CD4-positive, alpha-beta T cell (primary cell): ENCODE measurements around the gene UQCC2. TPM values are rescaled to one million over a fixed set of nuclear protein-coding genes. Genes with fewer than 3 reads are reported as not detected.

Experiments
- ATAC-seq: fragments of 200-7000 bp; cut with Tn5 transposase; one replicate; pipeline ENCODE4 v1.10.0; 2022; ENCODE audit warnings: mild to moderate bottlenecking; ENCODE audit not compliant: poor library complexity
- CTCF ChIA-PET: fragments of 350-600 bp; sonication (Branson Sonifier 250); formaldehyde crosslinking; loops from one replicate; lab custom pipeline; 2021; ENCODE audit warnings: antibody characterized with exemption, inconsistent platforms; lab: Charles Lee
- POLR2A ChIA-PET: fragments of 350-600 bp; sonication (Branson Sonifier 250); formaldehyde crosslinking; loops from one replicate; lab custom pipeline; 2021; ENCODE audit warnings: antibody characterized with exemption, inconsistent platforms; lab: Charles Lee
- DNase-seq, 14 experiments: peaks; one replicate each; pipeline ENCODE4 v3.0.0-alpha.2; 2013 to 2020; ENCODE audit warnings: mixed read lengths in 2 of 14
- H3K27ac ChIP-seq, 2 donors: one replicate each; pipeline versions ENCODE4 v1.5.1 to v1.7.0; 2013; ENCODE audit warnings: low read length in 2 of 2, low read depth in 1 of 2, mild to moderate bottlenecking in 1 of 2
- H3K27me3 ChIP-seq, 2 experiments: 1 replicate in 1 of 2; 2 replicates in 1 of 2; pipeline versions ENCODE4 v1.6.1 to v1.7.0; 2013; ENCODE audit warnings: low read length in 2 of 2, control low read depth in 1 of 2, mild to moderate bottlenecking in 1 of 2, moderate library complexity in 1 of 2; ENCODE audit not compliant: insufficient read depth in 2 of 2, control insufficient read depth in 1 of 2
- H3K36me3 ChIP-seq: one replicate; pipeline ENCODE4 v1.6.1; 2013; ENCODE audit warnings: low read length, control low read depth; ENCODE audit not compliant: insufficient read depth
- H3K4me1 ChIP-seq: one replicate; pipeline ENCODE4 v1.6.1; 2013; ENCODE audit warnings: low read length, control low read depth; ENCODE audit not compliant: insufficient read depth
- H3K4me3 ChIP-seq: one replicate; pipeline ENCODE4 v1.5.1; 2013; ENCODE audit warnings: mild to moderate bottlenecking, low read length, moderate library complexity
- H3K9me3 ChIP-seq, 2 experiments: 1 replicate in 1 of 2; 2 replicates in 1 of 2; pipeline versions ENCODE4 v1.6.1 to v1.7.0; 2013; ENCODE audit warnings: low read length in 2 of 2, mild to moderate bottlenecking in 2 of 2, control low read depth in 1 of 2, moderate library complexity in 1 of 2; ENCODE audit not compliant: control insufficient read depth in 1 of 2, insufficient read depth in 1 of 2
- H3K27ac Mint-ChIP-seq: one replicate; pipeline ENCODE4 v1.8.0; 2020; ENCODE audit warnings: mixed read lengths
- H3K27me3 Mint-ChIP-seq: one replicate; pipeline ENCODE4 v1.8.0; 2021; ENCODE audit warnings: mixed read lengths
- H3K36me3 Mint-ChIP-seq: one replicate; pipeline ENCODE4 v1.8.0; 2021; ENCODE audit warnings: low read depth, mixed read lengths
- H3K4me1 Mint-ChIP-seq: one replicate; pipeline ENCODE4 v1.8.0; 2021; ENCODE audit warnings: low read depth, mixed read lengths
- H3K4me3 Mint-ChIP-seq: one replicate; pipeline ENCODE4 v1.8.0; 2020; ENCODE audit warnings: mild to moderate bottlenecking, mixed read lengths
- H3K9me3 Mint-ChIP-seq: one replicate; pipeline ENCODE4 v1.8.0; 2020; ENCODE audit warnings: mixed read lengths
- CTCF ChIP-seq: fragments of 200-600 bp; IDR thresholded peaks from one replicate; pipeline ENCODE4 v1.8.0; 2022; ENCODE audit warnings: antibody characterized with exemption, mild to moderate bottlenecking
- intact Hi-C, 2 experiments: fragments of 100-400 bp; cut with DNase I in 1 of 2; cut with micrococcal nuclease in 1 of 2; formaldehyde crosslinking; loops; one replicate each; pipeline versions ENCODE4 v1.15.1 to v1.9.0; 2023 to 2025; cut with DNase I, micrococcal nuclease
- total RNA-seq, 174 experiments: library from RNA in 2 of 174; stranded (reverse) in 2 of 174; gene quantifications; one replicate each; pipeline ENCODE4 v1.2.3 and lab custom pipeline; 2021 to 2026

Gene UQCC2
- total RNA-seq, 2 experiments from 2014 or later: 8.7 to 9.3 TPM

- H3K27me3 ChIP-seq: no peaks in the 10 kb centered on the region
- Mint-ChIP-seq H3K27ac (no peak overlapping the region), H3K36me3 (peaks cover 72% of the 10 kb centered on the region), H3K4me3 (no peak overlapping the region), H3K27me3 (no peaks in the 10 kb centered on the region), H3K9me3 (no peaks in the 10 kb centered on the region), H3K4me1 (peaks cover 6% of the 10 kb centered on the region)
- peaks cover 61% of the 10 kb centered on the region for H3K36me3 ChIP-seq
- no peak for DNase-seq
- ChIA-PET POLR2A (no interaction called here), CTCF (interaction anchor here (1.0 kb wide), 1 partner anchor 37 kb away, joined by 3 read pairs; no protein-coding TSS in a partner anchor)
- H3K9me3 ChIP-seq: no peaks in the 10 kb centered on the region
- H3K4me1 ChIP-seq: peaks cover 10% of the 10 kb centered on the region
- intact Hi-C loops: no loop called here
- ATAC-seq: no peak
- no peak for TF ChIP-seq CTCF
- no peak overlapping the region for H3K4me3 ChIP-seq
- H3K27ac ChIP-seq: no peak overlapping the region
Observed at GRCh38 chr6:33663727-33664449, 47.6 kb downstream of the UQCC2 start.

DNA sequence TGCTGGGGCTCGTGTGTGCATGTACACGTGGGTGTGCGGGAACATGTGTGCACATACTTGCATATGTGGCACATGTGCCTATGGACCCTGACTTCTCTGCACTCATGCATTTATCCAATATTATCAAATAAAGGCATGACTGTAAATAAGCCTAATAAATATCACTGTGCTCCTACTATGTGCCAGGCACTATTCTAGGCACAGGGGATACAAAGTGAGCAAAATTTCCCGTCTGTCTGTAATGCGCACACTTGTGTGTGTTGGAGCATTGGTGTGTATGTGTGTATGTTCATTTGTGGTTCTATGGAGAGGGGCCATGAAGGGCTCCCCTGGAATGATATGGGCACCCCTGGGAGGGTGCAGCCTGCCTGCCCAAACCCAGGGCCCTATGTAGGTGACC lies 48.5 kb downstream of the UQCC2 start:
- H3K9me3 ChIP-seq: no peaks in the 10 kb centered on the region
- H3K27ac ChIP-seq: no peak overlapping the region
- peaks cover 63% of the 10 kb centered on the region for H3K36me3 ChIP-seq
- no peak for DNase-seq
- peaks cover 2% of the 10 kb centered on the region for H3K4me1 ChIP-seq
- no peaks in the 10 kb centered on the region for H3K9me3 Mint-ChIP-seq
- H3K4me3 ChIP-seq: no peak overlapping the region
- POLR2A ChIA-PET: no interaction called here
- no peaks in the 10 kb centered on the region for H3K27me3 Mint-ChIP-seq
- intact Hi-C loops: no loop called here
- no peak for ATAC-seq
- no peaks in the 10 kb centered on the region for H3K4me1 Mint-ChIP-seq
- peaks cover 70% of the 10 kb centered on the region for H3K36me3 Mint-ChIP-seq
- no peak overlapping the region for H3K4me3 Mint-ChIP-seq
- TF ChIP-seq CTCF: no peak
- H3K27ac Mint-ChIP-seq: no peak overlapping the region
- H3K27me3 ChIP-seq: no peaks in the 10 kb centered on the region
- CTCF ChIA-PET: no interaction called here

DNA sequence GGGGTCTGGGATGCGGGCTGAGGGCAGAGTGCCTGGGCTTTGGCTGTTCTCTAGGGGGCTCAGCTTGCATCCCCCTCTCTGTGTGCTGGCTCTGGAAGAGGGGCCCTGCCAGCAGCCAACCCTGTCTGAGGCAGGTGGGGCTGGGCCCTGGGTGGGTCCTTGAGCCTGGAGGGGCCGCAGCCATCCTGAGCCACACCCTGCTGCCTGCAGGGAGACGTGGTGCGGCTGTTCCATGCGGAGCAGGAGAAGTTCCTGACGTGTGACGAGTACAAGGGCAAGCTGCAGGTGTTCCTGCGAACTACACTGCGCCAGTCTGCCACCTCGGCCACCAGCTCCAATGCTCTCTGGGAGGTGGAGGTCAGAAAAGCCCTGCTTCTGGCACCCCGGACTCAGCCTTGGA lies 49.2 kb downstream of the UQCC2 start:
- Mint-ChIP-seq H3K27me3 (no peaks in the 10 kb centered on the region), H3K4me3 (no peak overlapping the region), H3K9me3 (no peaks in the 10 kb centered on the region), H3K36me3 (peaks cover 70% of the 10 kb centered on the region), H3K4me1 (no peaks in the 10 kb centered on the region), H3K27ac (no peak overlapping the region)
- no peak overlapping the region for H3K4me3 ChIP-seq
- no peak for ATAC-seq
- H3K27ac ChIP-seq: no peak overlapping the region
- TF ChIP-seq CTCF: no peak
- no peaks in the 10 kb centered on the region for H3K4me1 ChIP-seq
- CTCF ChIA-PET: no interaction called here
- peaks cover 63% of the 10 kb centered on the region for H3K36me3 ChIP-seq
- no peaks in the 10 kb centered on the region for H3K27me3 ChIP-seq
- no peak for DNase-seq
- no peaks in the 10 kb centered on the region for H3K9me3 ChIP-seq
- POLR2A ChIA-PET: no interaction called here
- intact Hi-C loops: no loop called here
